Trophoblast cell (in vitro differentiated cells and primary cell): ENCODE data around the gene TAF1B.

Experiments
- DNase-seq, 2 donors: peaks; one replicate each; pipeline ENCODE4 v3.0.0-alpha.2; 2016
- H2AFZ ChIP-seq: 2 replicates; pipeline ENCODE4 v1.6.1; 2013; ENCODE audit warnings: low read length, moderate library complexity, mild to moderate bottlenecking; ENCODE audit not compliant: insufficient read depth, poor library complexity
- H2AK5ac ChIP-seq: 2 replicates; pipeline ENCODE4 v1.6.1; 2013; ENCODE audit warnings: mild to moderate bottlenecking, low read length
- H2BK120ac ChIP-seq: 2 replicates; pipeline ENCODE4 v1.6.1; 2013; ENCODE audit warnings: low read length, mild to moderate bottlenecking, moderate library complexity; ENCODE audit not compliant: insufficient read depth, poor library complexity
- H2BK12ac ChIP-seq: 2 replicates; pipeline ENCODE4 v1.6.1; 2013; ENCODE audit warnings: mild to moderate bottlenecking, low read length, moderate library complexity
- H2BK5ac ChIP-seq: 2 replicates; pipeline ENCODE4 v1.6.1; 2013; ENCODE audit warnings: low read length, low read depth, moderate library complexity, mild to moderate bottlenecking; ENCODE audit not compliant: poor library complexity
- H3K14ac ChIP-seq: 2 replicates; pipeline ENCODE4 v1.6.1; 2013; ENCODE audit warnings: mild to moderate bottlenecking, low read length
- H3K18ac ChIP-seq: 2 replicates; pipeline ENCODE4 v1.6.1; 2013; ENCODE audit warnings: mild to moderate bottlenecking, low read length
- H3K23ac ChIP-seq: 2 replicates; pipeline ENCODE4 v1.6.1; 2013; ENCODE audit warnings: low read length
- H3K27ac ChIP-seq: 2 replicates; pipeline ENCODE4 v1.5.1; 2013; ENCODE audit warnings: low read depth, mild to moderate bottlenecking, inconsistent platforms, low read length, moderate library complexity
- H3K27me3 ChIP-seq: 2 replicates; pipeline ENCODE4 v1.6.1; 2013; ENCODE audit warnings: inconsistent platforms, mild to moderate bottlenecking, low read length, moderate library complexity; ENCODE audit not compliant: insufficient read depth
- H3K36me3 ChIP-seq, 2 experiments: 1 replicate in 1 of 2; 2 replicates in 1 of 2; pipeline ENCODE4 v1.6.1; 2013; ENCODE audit warnings: low read length in 2 of 2, mild to moderate bottlenecking in 2 of 2, moderate library complexity in 1 of 2; ENCODE audit not compliant: insufficient read depth in 2 of 2, control insufficient read depth in 1 of 2
- H3K4ac ChIP-seq: 2 replicates; pipeline ENCODE4 v1.6.1; 2013; ENCODE audit warnings: low read depth, mild to moderate bottlenecking, low read length, moderate library complexity
- H3K4me1 ChIP-seq, 2 experiments: 1 replicate in 1 of 2; 2 replicates in 1 of 2; pipeline ENCODE4 v1.6.1; 2013; ENCODE audit warnings: low read length in 2 of 2, mild to moderate bottlenecking in 2 of 2, moderate library complexity in 1 of 2; ENCODE audit not compliant: insufficient read depth in 2 of 2, control insufficient read depth in 1 of 2
- H3K4me2 ChIP-seq: 2 replicates; pipeline ENCODE4 v1.6.1; 2013; ENCODE audit warnings: inconsistent platforms, mild to moderate bottlenecking, low read length, moderate library complexity
- H3K4me3 ChIP-seq: 2 replicates; pipeline ENCODE4 v1.5.1; 2013; ENCODE audit warnings: mild to moderate bottlenecking, low read depth, low read length, inconsistent platforms
- H3K79me1 ChIP-seq: one replicate; pipeline ENCODE4 v1.6.1; 2013; ENCODE audit warnings: low read length
- H3K79me2 ChIP-seq: 2 replicates; pipeline ENCODE4 v1.6.1; 2013; ENCODE audit warnings: low read length, mild to moderate bottlenecking; ENCODE audit not compliant: control insufficient read depth, insufficient read depth, poor library complexity
- H3K9ac ChIP-seq: 2 replicates; pipeline ENCODE4 v1.6.1; 2013; ENCODE audit warnings: mild to moderate bottlenecking, low read length
- H3K9me3 ChIP-seq: 2 replicates; pipeline ENCODE4 v1.6.1; 2013; ENCODE audit warnings: low read depth, mild to moderate bottlenecking, control low read depth, inconsistent platforms, low read length; ENCODE audit not compliant: insufficient read depth
- H4K12ac ChIP-seq: 2 replicates; pipeline ENCODE4 v1.6.1; 2013; ENCODE audit warnings: low read depth, mild to moderate bottlenecking, low read length, moderate library complexity
- H4K8ac ChIP-seq: 2 replicates; pipeline ENCODE4 v1.6.1; 2013; ENCODE audit warnings: low read depth, mild to moderate bottlenecking, low read length, moderate library complexity
- H4K91ac ChIP-seq: one replicate; pipeline ENCODE4 v1.6.1; 2013; ENCODE audit warnings: low read depth, mild to moderate bottlenecking, low read length, moderate library complexity
- WGBS: extraction: QIAGEN DNeasy Blood & Tissue Kit; methylation state at CpG from one replicate; pipeline ENCODE4 v1.1.7; 2013; ENCODE audit warnings: missing lambda C conversion rate; ENCODE audit not compliant: insufficient read length, insufficient coverage; ENCODE audit errors: extremely low coverage; 5-methylcytosine and 5-hydroxymethylcytosine counted together

The TAF1B gene

GRCh38 chr2:9873337-9873736, 30.1 kb downstream of the TAF1B start:
- Histone ChIP-seq H3K18ac (no peak overlapping the region), H2AK5ac (no peak overlapping the region), H3K9ac (no peak overlapping the region), H3K4me3 (no peak overlapping the region), H3K36me3 (peaks cover 7 to 11% of the 10 kb centered on the region in 2 experiments), H3K27me3 (no peaks in the 10 kb centered on the region), H4K91ac (no peak overlapping the region), H3K14ac (no peak overlapping the region), H3K4ac (no peak overlapping the region), H2BK5ac (no peak overlapping the region), H4K8ac (no peak overlapping the region), H3K4me2 (no peak overlapping the region), H4K12ac (no peak overlapping the region), H2AFZ (no peak overlapping the region), H3K9me3 (no peaks in the 10 kb centered on the region), H3K23ac (no peak overlapping the region), H2BK12ac (no peak overlapping the region), H3K4me1 (peaks cover 0 to 2% of the 10 kb centered on the region in 2 experiments), H2BK120ac (no peak overlapping the region), H3K27ac (no peak overlapping the region), H3K79me2 (no peaks in the 10 kb centered on the region), H3K79me1 (peaks cover 2% of the 10 kb centered on the region)
- no CpG with 5 or more reads among the region's 1 CpG for WGBS
- DNase-seq = no peak

GRCh38 chr2:9877026-9877425, 33.8 kb downstream of the TAF1B start:
- Histone ChIP-seq H3K9ac (no peak overlapping the region), H3K9me3 (no peaks in the 10 kb centered on the region), H3K79me1 (peaks cover 2% of the 10 kb centered on the region), H3K4me2 (no peak overlapping the region), H3K4me3 (no peak overlapping the region), H2AFZ (no peak overlapping the region), H3K36me3 (peaks cover 0 to 13% of the 10 kb centered on the region in 2 experiments), H4K12ac (no peak overlapping the region), H3K4me1 (peaks cover 0 to 4% of the 10 kb centered on the region in 2 experiments), H3K79me2 (no peaks in the 10 kb centered on the region), H2BK12ac (no peak overlapping the region), H2BK5ac (no peak overlapping the region), H2AK5ac (no peak overlapping the region), H4K8ac (no peak overlapping the region), H3K18ac (no peak overlapping the region), H3K4ac (no peak overlapping the region), H3K27ac (peak overlapping the region; percentile 81), H4K91ac (no peak overlapping the region), H3K23ac (no peak overlapping the region), H3K27me3 (no peaks in the 10 kb centered on the region), H3K14ac (no peak overlapping the region), H2BK120ac (peak overlapping the region; percentile 51)
- WGBS = no CpG with 5 or more reads among the region's 2 CpGs
- no peak for DNase-seq

DNA sequence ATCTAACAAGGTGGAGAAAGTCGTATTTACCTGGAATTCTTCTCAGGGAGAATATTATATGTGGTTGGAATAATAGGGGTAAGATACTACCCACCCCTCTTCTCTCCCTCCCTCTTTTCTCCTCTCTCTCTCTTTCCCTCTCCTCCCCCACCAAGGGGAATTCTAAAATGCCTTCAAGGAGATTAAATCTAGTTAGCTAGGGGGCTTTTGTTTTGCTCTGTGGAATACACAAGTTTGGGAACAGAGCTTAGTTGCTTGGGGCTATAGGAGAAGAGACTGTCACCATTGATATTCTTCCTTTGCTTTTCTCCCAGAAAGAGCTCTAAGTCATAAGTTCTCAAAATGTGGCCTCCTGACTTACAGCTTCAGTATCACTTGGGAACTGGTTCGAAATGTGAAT, 34.5 kb downstream of the TAF1B start:
- H4K12ac ChIP-seq = no peak overlapping the region
- no peak overlapping the region for H3K14ac ChIP-seq
- no peak overlapping the region for H2BK5ac ChIP-seq
- WGBS = no CpG with 5 or more reads among the region's 2 CpGs
- no peaks in the 10 kb centered on the region for H3K27me3 ChIP-seq
- H4K91ac ChIP-seq = no peak overlapping the region
- H3K4ac ChIP-seq = no peak overlapping the region
- no peak overlapping the region for H3K18ac ChIP-seq
- DNase-seq = peak in 1 of 2 donors; percentile 48
- H3K4me1 ChIP-seq = peaks cover 0 to 4% of the 10 kb centered on the region in 2 experiments
- no peak overlapping the region for H3K9ac ChIP-seq
- no peaks in the 10 kb centered on the region for H3K79me2 ChIP-seq
- H2BK120ac ChIP-seq = no peak overlapping the region
- no peak overlapping the region for H4K8ac ChIP-seq
- no peak overlapping the region for H2AFZ ChIP-seq
- no peaks in the 10 kb centered on the region for H3K9me3 ChIP-seq
- no peak overlapping the region for H2AK5ac ChIP-seq
- H3K79me1 ChIP-seq = peaks cover 2% of the 10 kb centered on the region
- no peak overlapping the region for H3K23ac ChIP-seq
- no peak overlapping the region for H3K4me3 ChIP-seq
- no peak overlapping the region for H2BK12ac ChIP-seq
- H3K36me3 ChIP-seq = peaks cover 0 to 13% of the 10 kb centered on the region in 2 experiments
- peak overlapping the region; percentile 81 for H3K27ac ChIP-seq
- no peak overlapping the region for H3K4me2 ChIP-seq

GRCh38 chr2:9879455-9880194, 36.4 kb downstream of the TAF1B start:
- H3K27me3 ChIP-seq = no peaks in the 10 kb centered on the region
- H3K36me3 ChIP-seq = peaks cover 9 to 17% of the 10 kb centered on the region in 2 experiments
- no peak overlapping the region for H4K8ac ChIP-seq
- no peak overlapping the region for H2AK5ac ChIP-seq
- H4K91ac ChIP-seq = no peak overlapping the region
- H3K18ac ChIP-seq = no peak overlapping the region
- no peak overlapping the region for H3K27ac ChIP-seq
- H3K4ac ChIP-seq = no peak overlapping the region
- no peaks in the 10 kb centered on the region for H3K9me3 ChIP-seq
- no peak overlapping the region for H3K14ac ChIP-seq
- H3K9ac ChIP-seq = no peak overlapping the region
- no peak overlapping the region for H2BK5ac ChIP-seq
- H3K4me3 ChIP-seq = no peak overlapping the region
- peaks cover 2% of the 10 kb centered on the region for H3K79me1 ChIP-seq
- no peak overlapping the region for H4K12ac ChIP-seq
- no peak overlapping the region for H2AFZ ChIP-seq
- no CpG with 5 or more reads among the region's 7 CpGs for WGBS
- DNase-seq = no peak
- no peak overlapping the region for H3K4me2 ChIP-seq
- peaks cover under 1 to 5% of the 10 kb centered on the region in 2 experiments for H3K4me1 ChIP-seq
- H3K79me2 ChIP-seq = no peaks in the 10 kb centered on the region
- no peak overlapping the region for H3K23ac ChIP-seq
- H2BK120ac ChIP-seq = no peak overlapping the region
- no peak overlapping the region for H2BK12ac ChIP-seq
